HG03159 (cell line): ENCODE measurements around the gene SIRPG.
"Not testable (repeated sequence)": the region's sequence is repeated elsewhere in the genome, so short reads cannot be mapped to it uniquely, and the experiment has no call there.

Experiments used
- ATAC-seq: cut with Tn5 transposase; IDR thresholded peaks from one replicate; pipeline ENCODE4 v1.9.1; 2021; ENCODE audit warnings: mild to moderate bottlenecking, moderate library complexity; ENCODE audit not compliant: unreplicated experiment

SIRPG gene

GRCh38 chr20:1608678-1609347, 48.8 kb downstream of the SIRPG start:
- ATAC-seq = not testable (repeated sequence)

- no peak for ATAC-seq
These were observed 56.8 kb downstream of the SIRPG start for GRCh38 chr20:1600736-1601135.

- ATAC-seq = no peak
These were observed 62.2 kb downstream of the SIRPG start for GRCh38 chr20:1595333-1595732.

GRCh38 chr20:1588533-1589460, 68.8 kb downstream of the SIRPG start:
- ATAC-seq = no peak

GRCh38 chr20:1587781-1588532, 69.6 kb downstream of the SIRPG start:
- ATAC-seq = no peak

GRCh38 chr20:1579488-1579887, 78.1 kb downstream of the SIRPG start:
- ATAC-seq = no peak
